H1 (cell line): ENCODE data around the gene SEC24A. TPM values are rescaled to one million over a fixed set of nuclear protein-coding genes. Genes with fewer than 3 reads are reported as not detected.

Source experiments
- CTCF ChIA-PET: fragments of 300-600 bp; sonication (Branson Sonifier 250); formaldehyde crosslinking; loops from one replicate; lab custom pipeline; 2021; ENCODE audit not compliant: partially characterized antibody; lab: Charles Lee
- POLR2A ChIA-PET: fragments of 300-600 bp; sonication (Branson Sonifier 250); formaldehyde crosslinking; loops from one replicate; lab custom pipeline; 2021; ENCODE audit warnings: inconsistent platforms; ENCODE audit not compliant: partially characterized antibody; lab: Charles Lee
- DNase-seq, 2 experiments: peaks; one replicate each; pipeline versions ENCODE4 v3.0.0 to v3.0.0-alpha.2; 2010 to 2022; ENCODE audit warnings: low spot score in 2 of 2, low read depth in 1 of 2, mixed read lengths in 1 of 2
- FAIRE-seq: peaks from 2 replicates; lab custom pipeline; 2011; peaks lifted over from hg19 to GRCh38; lab: Jason Lieb, UNC
- H2AFZ ChIP-seq: 2 replicates; pipeline ENCODE4 v1.8.1; 2012; ENCODE audit warnings: low read length, inconsistent platforms
- H2AK5ac ChIP-seq: 2 replicates; pipeline ENCODE4 v1.6.1; 2013; ENCODE audit warnings: low read depth, low read length
- H2BK120ac ChIP-seq: replicated peaks from 2 replicates; pipeline ENCODE3; 2013; ENCODE audit warnings: low read depth, low read length, inconsistent platforms
- H2BK12ac ChIP-seq: 2 replicates; pipeline ENCODE4 v1.6.1; 2013; ENCODE audit warnings: low read depth, low read length
- H2BK15ac ChIP-seq: 2 replicates; pipeline ENCODE4 v1.6.1; 2013; ENCODE audit warnings: low read length
- H2BK20ac ChIP-seq: 2 replicates; pipeline ENCODE4 v1.6.1; 2013; ENCODE audit warnings: low read length
- H2BK5ac ChIP-seq: 2 replicates; pipeline ENCODE4 v1.6.1; 2013; ENCODE audit warnings: low read depth, low read length
- H3K14ac ChIP-seq: 2 replicates; pipeline ENCODE4 v1.6.1; 2013; ENCODE audit warnings: inconsistent platforms; ENCODE audit not compliant: insufficient read length
- H3K18ac ChIP-seq: 2 replicates; pipeline ENCODE4 v1.6.1; 2013; ENCODE audit warnings: low read length; ENCODE audit errors: extremely low read depth
- H3K23ac ChIP-seq: 2 replicates; pipeline ENCODE4 v1.6.1; 2013; ENCODE audit warnings: inconsistent platforms; ENCODE audit not compliant: insufficient read length
- H3K23me2 ChIP-seq: 2 replicates; pipeline ENCODE4 v1.6.1; 2013; ENCODE audit warnings: low read depth, low read length
- H3K27ac ChIP-seq: 2 replicates; pipeline ENCODE4 v1.6.1; 2011; ENCODE audit warnings: low read depth, low read length, inconsistent platforms
- H3K27me3 ChIP-seq, 4 experiments: replicated peaks in 1 of 4; 1 replicate in 1 of 4; 2 replicates in 3 of 4; pipeline versions ENCODE4 v1.6.1 to v1.8.1; 2011 to 2013; ENCODE audit warnings: low read length in 3 of 4, mild to moderate bottlenecking in 3 of 4, inconsistent platforms in 2 of 4, mixed read lengths in 2 of 4, moderate library complexity in 1 of 4; ENCODE audit not compliant: control insufficient read depth in 3 of 4, insufficient read depth in 3 of 4; ENCODE audit errors: extremely low read depth in 1 of 4
- H3K36me3 ChIP-seq, 4 experiments: 2 replicates each; pipeline versions ENCODE4 v1.6.1 to v1.8.1; 2011 to 2013; ENCODE audit warnings: mild to moderate bottlenecking in 4 of 4, low read length in 3 of 4, moderate library complexity in 2 of 4, control low read depth in 1 of 4, inconsistent platforms in 1 of 4; ENCODE audit not compliant: insufficient read depth in 4 of 4, control insufficient read depth in 2 of 4
- H3K4ac ChIP-seq: replicated peaks from 2 replicates; pipeline ENCODE3; 2013; ENCODE audit warnings: low read length, low read depth, mixed read lengths, inconsistent platforms; ENCODE audit not compliant: insufficient read length
- H3K4me1 ChIP-seq, 4 experiments: replicated peaks in 1 of 4; 1 replicate in 1 of 4; 2 replicates in 3 of 4; pipeline versions ENCODE4 v1.6.1 to v1.8.1; 2011 to 2013; ENCODE audit warnings: low read length in 3 of 4, inconsistent platforms in 2 of 4, mixed read lengths in 1 of 4; ENCODE audit not compliant: insufficient read depth in 4 of 4, control insufficient read depth in 3 of 4
- H3K4me2 ChIP-seq, 2 experiments: 2 replicates each; pipeline versions ENCODE4 v1.6.1 to v1.8.1; 2011 to 2013; ENCODE audit warnings: low read depth in 2 of 2, low read length in 2 of 2, control low read depth in 1 of 2, inconsistent platforms in 1 of 2, mild to moderate bottlenecking in 1 of 2; ENCODE audit not compliant: insufficient read depth in 1 of 2
- H3K4me3 ChIP-seq, 4 experiments: fragments of 200-600, 300-600 bp in 1 of 4; sonication (generic), shearing (Covaris generic), sonication (Bioruptor Twin) in 1 of 4; 2 replicates each; pipeline versions ENCODE4 v1.5.1 to v1.8.1; 2011 to 2016; ENCODE audit warnings: low read length in 4 of 4, low read depth in 3 of 4, control low read depth in 2 of 4, inconsistent platforms in 2 of 4, mild to moderate bottlenecking in 2 of 4, mixed read lengths in 1 of 4, moderate library complexity in 1 of 4; ENCODE audit not compliant: insufficient read depth in 2 of 4; ENCODE audit errors: extremely low read depth in 1 of 4
- H3K56ac ChIP-seq: replicated peaks from 2 replicates; pipeline ENCODE3; 2013; ENCODE audit warnings: low read depth, mild to moderate bottlenecking, mixed read lengths, low read length, inconsistent platforms; ENCODE audit not compliant: insufficient read length
- H3K79me1 ChIP-seq: 2 replicates; pipeline ENCODE4 v1.6.1; 2013; ENCODE audit warnings: low read depth, low read length, control low read depth
- H3K79me2 ChIP-seq, 2 experiments: 2 replicates each; pipeline versions ENCODE4 v1.6.1 to v1.8.1; 2012 to 2013; ENCODE audit warnings: low read length in 2 of 2, mild to moderate bottlenecking in 2 of 2, inconsistent platforms in 1 of 2; ENCODE audit not compliant: insufficient read depth in 2 of 2, control insufficient read depth in 1 of 2
- H3K9ac ChIP-seq, 4 experiments: replicated peaks in 1 of 4; 1 replicate in 1 of 4; 2 replicates in 3 of 4; pipeline versions ENCODE4 v1.6.1 to v1.8.1; 2011 to 2013; ENCODE audit warnings: low read depth in 3 of 4, low read length in 3 of 4, control low read depth in 2 of 4, mild to moderate bottlenecking in 2 of 4, moderate library complexity in 2 of 4, inconsistent platforms in 1 of 4; ENCODE audit errors: extremely low read depth in 1 of 4
- H3K9me3 ChIP-seq, 2 experiments: 2 replicates each; pipeline versions ENCODE4 v1.6.1 to v1.8.1; 2012 to 2013; ENCODE audit warnings: mild to moderate bottlenecking in 2 of 2, moderate library complexity in 2 of 2, control low read depth in 1 of 2, inconsistent platforms in 1 of 2, low read depth in 1 of 2, low read length in 1 of 2, mixed read lengths in 1 of 2; ENCODE audit not compliant: insufficient read depth in 2 of 2
- H4K20me1 ChIP-seq, 2 experiments: replicated peaks in 1 of 2; 2 replicates each; pipeline versions ENCODE3 to v1.8.1; 2011 to 2013; ENCODE audit warnings: inconsistent platforms in 2 of 2, low read length in 2 of 2, mild to moderate bottlenecking in 1 of 2; ENCODE audit not compliant: insufficient read depth in 2 of 2, control insufficient read depth in 1 of 2
- H4K5ac ChIP-seq: 2 replicates; pipeline ENCODE4 v1.6.1; 2013; ENCODE audit warnings: low read length, low read depth, mixed read lengths, inconsistent platforms; ENCODE audit not compliant: insufficient read length
- H4K8ac ChIP-seq: 2 replicates; pipeline ENCODE4 v1.8.0; 2013; ENCODE audit warnings: mild to moderate bottlenecking, moderate library complexity, low read length, inconsistent platforms; ENCODE audit not compliant: insufficient read depth; ENCODE audit errors: extremely low read depth
- H4K91ac ChIP-seq: replicated peaks from 2 replicates; pipeline ENCODE3; 2013; ENCODE audit warnings: low read length, mixed read lengths, inconsistent platforms; ENCODE audit not compliant: insufficient read length
- ATF3 ChIP-seq: IDR thresholded peaks from 2 replicates; pipeline ENCODE4 v1.6.1; 2011; ENCODE audit warnings: low read depth, mild to moderate bottlenecking, low read length; ENCODE audit not compliant: insufficient read depth
- BACH1 ChIP-seq: IDR thresholded peaks from 2 replicates; pipeline ENCODE4 v1.6.1; 2012; ENCODE audit warnings: low read length, improper control_type of control experiment
- EP300 ChIP-seq, 2 experiments: IDR thresholded peaks; 1 replicate in 1 of 2; 2 replicates in 1 of 2; pipeline ENCODE4 v1.6.1; 2011 to 2012; ENCODE audit warnings: low read depth in 2 of 2, low read length in 2 of 2, mild to moderate bottlenecking in 2 of 2, borderline replicate concordance in 1 of 2, inconsistent platforms in 1 of 2, moderate library complexity in 1 of 2
- FOSL1 ChIP-seq: IDR thresholded peaks from 2 replicates; pipeline ENCODE4 v1.6.1; 2011; ENCODE audit warnings: mild to moderate bottlenecking, low read depth, low read length, moderate library complexity; ENCODE audit not compliant: insufficient read depth
- HDAC6 ChIP-seq: IDR thresholded peaks from one replicate; pipeline ENCODE4 v1.7.1; 2012; ENCODE audit warnings: low read depth, mild to moderate bottlenecking, inconsistent platforms, low read length, moderate library complexity
- MAFK ChIP-seq: IDR thresholded peaks from 2 replicates; pipeline ENCODE4 v1.6.1; 2012; ENCODE audit warnings: low read depth, mild to moderate bottlenecking, improper control_type of control experiment, low read length
- WGBS, 2 experiments: shearing (Covaris generic) in 1 of 2; methylation state at CpG; one replicate each; pipeline versions ENCODE4 v1.1.6 to v1.1.7; 2013 to 2015; ENCODE audit warnings: low lambda C conversion rate in 2 of 2, mixed read lengths in 2 of 2, inconsistent platforms in 1 of 2, low coverage in 1 of 2, missing lambda C conversion rate in 1 of 2; ENCODE audit not compliant: insufficient replicate concordance in 2 of 2, insufficient coverage in 1 of 2, insufficient read length in 1 of 2; ENCODE audit errors: extremely low coverage in 1 of 2, missing lambda C conversion rate in 1 of 2; 5-methylcytosine and 5-hydroxymethylcytosine counted together
- polyA plus RNA-seq, 7 experiments: library from polyadenylated mRNA; depleted of rRNA in 3 of 7; stranded (reverse) in 5 of 7; unstranded in 2 of 7; fragments of >200 nt in 5 of 7; fragments of 200-250 nt in 2 of 7; gene quantifications; 1 replicate in 5 of 7; 2 replicates in 1 of 7; 4 replicates in 1 of 7; pipeline versions ENCODE4 v1.2.1 to v1.2.3, GENCODE V29; 2011 to 2013; ENCODE audit warnings: missing spikeins in 2 of 7, mixed read lengths in 2 of 7
- total RNA-seq: library from RNA; stranded (reverse); fragmentation: NEBNext Ultra II Directional; extraction: Animal tissue kit (Norgen Biotek cat#: 25700); gene quantifications from 2 replicates; pipeline ENCODE4 v1.2.1, GENCODE V29; 2021

SEC24A gene
- total and polyA plus RNA-seq, 2 of the 8 experiments (the other 6 are each of a cell fraction or from before 2014, with no cell fraction given) = 18.8 to 33.7 TPM

- H2AK5ac ChIP-seq = no peak overlapping the region
- no peak overlapping the region for H2BK12ac ChIP-seq
- H3K4ac ChIP-seq = no peak overlapping the region
- DNase-seq = no peak
- no peaks in the 10 kb centered on the region for H3K4me1 ChIP-seq
- peaks cover 0 to 22% (median 3%) of the 10 kb centered on the region in 4 experiments; a peak in 3 of 8 replicates for H3K36me3 ChIP-seq
- H2AFZ ChIP-seq = no peak overlapping the region
- no peak overlapping the region for H3K23ac ChIP-seq
- POLR2A ChIA-PET = interaction anchor here (0.7 kb wide), 1 partner anchor 145 kb away, joined by 4 read pairs; no protein-coding TSS in a partner anchor
- H4K20me1 ChIP-seq = peaks cover 0 to 3% of the 10 kb centered on the region in 2 experiments
- no peak overlapping the region for H3K18ac ChIP-seq
- H3K9me3 ChIP-seq = no peaks in the 10 kb centered on the region
- H2BK5ac ChIP-seq = no peak overlapping the region
- no peak overlapping the region for H2BK120ac ChIP-seq
- peaks cover 3 to 33% of the 10 kb centered on the region in 2 experiments; a peak in 3 of 4 replicates for H3K79me2 ChIP-seq
- H4K91ac ChIP-seq = no peak overlapping the region
- TF ChIP-seq FOSL1 = no peak
- no peak for TF ChIP-seq ATF3
- no peak for TF ChIP-seq MAFK
- no peak for TF ChIP-seq HDAC6
- no peak for TF ChIP-seq BACH1
- no peak for TF ChIP-seq EP300 (IDR thresholded peaks at IDR 0.05; ENCODE audit: borderline replicate concordance in 1 of 2, low read depth in 2 of 2, low read length in 2 of 2)
- no peak overlapping the region for H3K9ac ChIP-seq
- H3K4me3 ChIP-seq = no peak overlapping the region
- H2BK20ac ChIP-seq = no peak overlapping the region
- no peak overlapping the region for H4K8ac ChIP-seq
- no peak overlapping the region for H3K4me2 ChIP-seq
- H3K27me3 ChIP-seq = no peaks in the 10 kb centered on the region
- CTCF ChIA-PET = no interaction called here
- H3K27ac ChIP-seq = no peak overlapping the region
- H4K5ac ChIP-seq = no peak overlapping the region
- peaks cover 3% of the 10 kb centered on the region; the same call in 1 of the 2 replicates for H3K23me2 ChIP-seq
- peaks cover 4% of the 10 kb centered on the region; the same call in 1 of the 2 replicates for H3K79me1 ChIP-seq
- no peak overlapping the region for H3K14ac ChIP-seq
- FAIRE-seq = no peak
- 95% methylated on average over 2 of the region's 2 CpGs; no CpG with 5 or more reads in 1 of the 2 experiments for WGBS, 2 experiments
- no peak overlapping the region for H3K56ac ChIP-seq
- H2BK15ac ChIP-seq = no peak overlapping the region
Measured at GRCh38 chr5:134742134-134742533, 93.5 kb downstream of the SEC24A start.
